Skeletal muscle tissue (tissue), 4 donors: Measurements from ENCODE around the gene PHLDB1. TPM values are rescaled to one million over a fixed set of nuclear protein-coding genes. Genes with fewer than 3 reads are reported as not detected.
"Not testable (repeated sequence)": the region's sequence is repeated elsewhere in the genome, so short reads cannot be mapped to it uniquely, and the experiment has no call there.

Experiments
- H3K27ac ChIP-seq: one replicate; pipeline ENCODE4 v1.7.0; 2013; ENCODE audit warnings: mild to moderate bottlenecking, low read depth, low read length, inconsistent platforms
- H3K27me3 ChIP-seq, 3 donors: one replicate each; pipeline ENCODE4 v1.7.0; 2013; ENCODE audit warnings: low read length in 3 of 3; ENCODE audit not compliant: control insufficient read depth in 3 of 3, insufficient read depth in 3 of 3
- H3K36me3 ChIP-seq, 3 donors: one replicate each; pipeline ENCODE4 v1.7.0; 2013; ENCODE audit warnings: low read length in 3 of 3; ENCODE audit not compliant: control insufficient read depth in 3 of 3, insufficient read depth in 3 of 3
- H3K4me1 ChIP-seq, 3 donors: one replicate each; pipeline ENCODE4 v1.7.0; 2013; ENCODE audit warnings: low read length in 3 of 3, mild to moderate bottlenecking in 3 of 3; ENCODE audit not compliant: control insufficient read depth in 3 of 3, insufficient read depth in 3 of 3
- H3K4me3 ChIP-seq, 3 donors: one replicate each; pipeline ENCODE4 v1.7.0; 2013; ENCODE audit warnings: low read length in 3 of 3
- H3K9ac ChIP-seq, 3 donors: one replicate each; pipeline ENCODE4 v1.7.0; 2013; ENCODE audit warnings: low read length in 3 of 3, mild to moderate bottlenecking in 3 of 3, moderate library complexity in 2 of 3, low read depth in 1 of 3
- H3K9me3 ChIP-seq, 3 donors: one replicate each; pipeline ENCODE4 v1.7.0; 2013; ENCODE audit warnings: low read length in 3 of 3; ENCODE audit not compliant: control insufficient read depth in 3 of 3
- total RNA-seq: library from RNA; depleted of rRNA; stranded (reverse); fragments of >200 nt; gene quantifications from one replicate; pipeline ENCODE4 v1.2.3, GENCODE V29; 2014
- donor health status: Osteomylitis.

Gene PHLDB1
- total RNA-seq, 1 donor from 2014 or later: 54.8 TPM

GRCh38 chr11:118678908-118679307, 71.5 kb downstream of the PHLDB1 start:
- not testable (repeated sequence) for H3K27me3 ChIP-seq, H3K27ac ChIP-seq, H3K36me3 ChIP-seq, H3K4me1 ChIP-seq, H3K4me3 ChIP-seq, H3K9ac ChIP-seq, H3K9me3 ChIP-seq

GRCh38 chr11:118679483-118679882, 72.1 kb downstream of the PHLDB1 start, which contains the start of gene TREH:
Gene TREH, minus strand, starts transcription at chr11:118679650. Its CDS starts 23 bp downstream, at chr11:118679627.
- H3K9ac ChIP-seq: no peak within 1 kb of the TSS
- H3K36me3 ChIP-seq: no peaks in the 10 kb centered on the region
- no peaks in the 10 kb centered on the region for H3K9me3 ChIP-seq

GRCh38 chr11:118682372-118682771, 75.0 kb downstream of the PHLDB1 start:
- Histone ChIP-seq H3K27ac (no peak overlapping the region), H3K36me3 (no peaks in the 10 kb centered on the region), H3K4me3 (no peak overlapping the region), H3K9me3 (no peaks in the 10 kb centered on the region), H3K9ac (no peak overlapping the region), H3K27me3 (no peaks in the 10 kb centered on the region), H3K4me1 (peaks cover 0 to 3% (median 0%) of the 10 kb centered on the region in 3 donors)

More at GRCh38 chr11:118679483-118679882, 72.1 kb downstream of the PHLDB1 start, which contains the start of gene TREH:
- H3K4me1 ChIP-seq: peaks cover 0 to 3% (median 0%) of the 10 kb centered on the region in 3 donors
- H3K27me3 ChIP-seq: no peaks in the 10 kb centered on the region
- H3K27ac ChIP-seq: no peak within 1 kb of the TSS
- no peak within 1 kb of the TSS for H3K4me3 ChIP-seq

GRCh38 chr11:118682939-118683338, 75.5 kb downstream of the PHLDB1 start:
- H3K9me3 ChIP-seq, H3K27me3 ChIP-seq, H3K4me3 ChIP-seq, H3K27ac ChIP-seq, H3K9ac ChIP-seq, H3K36me3 ChIP-seq, H3K4me1 ChIP-seq: not testable (repeated sequence)

GRCh38 chr11:118684187-118684586, 76.8 kb downstream of the PHLDB1 start:
- H3K27me3 ChIP-seq: no peaks in the 10 kb centered on the region
- H3K36me3 ChIP-seq: no peaks in the 10 kb centered on the region
- H3K4me3 ChIP-seq: no peak overlapping the region
- no peak overlapping the region for H3K9ac ChIP-seq
- no peaks in the 10 kb centered on the region for H3K9me3 ChIP-seq
- no peak overlapping the region for H3K27ac ChIP-seq
- peaks cover 0 to 1% (median 0%) of the 10 kb centered on the region in 3 donors for H3K4me1 ChIP-seq

GRCh38 chr11:118687906-118688305, 80.5 kb downstream of the PHLDB1 start:
- no peaks in the 10 kb centered on the region for H3K36me3 ChIP-seq
- H3K9me3 ChIP-seq: no peaks in the 10 kb centered on the region
- no peak overlapping the region for H3K27ac ChIP-seq
- H3K4me3 ChIP-seq: no peak overlapping the region
- H3K4me1 ChIP-seq: peaks cover 5 to 16% (median 8%) of the 10 kb centered on the region in 3 donors
- H3K27me3 ChIP-seq: no peaks in the 10 kb centered on the region
- no peak overlapping the region for H3K9ac ChIP-seq

GRCh38 chr11:118688339-118688738, 80.9 kb downstream of the PHLDB1 start:
- H3K4me1 ChIP-seq: peaks cover 5 to 16% (median 8%) of the 10 kb centered on the region in 3 donors
- not testable (repeated sequence) for H3K9ac ChIP-seq, H3K4me3 ChIP-seq, H3K36me3 ChIP-seq, H3K27me3 ChIP-seq, H3K27ac ChIP-seq, H3K9me3 ChIP-seq

GRCh38 chr11:118688851-118689502, 81.6 kb downstream of the PHLDB1 start:
- Histone ChIP-seq H3K36me3 (no peaks in the 10 kb centered on the region), H3K4me3 (peak overlapping the region in 2 of 3 donors; percentile 22 to 62), H3K9ac (peak overlapping the region in 2 of 3 donors; percentile 53 to 66)

GRCh38 chr11:118689503-118689851, 82.1 kb downstream of the PHLDB1 start:
- no peak overlapping the region for H3K27ac ChIP-seq
- peak overlapping the region in 2 of 3 donors; percentile 53 to 66 for H3K9ac ChIP-seq
- no peaks in the 10 kb centered on the region for H3K9me3 ChIP-seq
- no peaks in the 10 kb centered on the region for H3K36me3 ChIP-seq
- no peaks in the 10 kb centered on the region for H3K27me3 ChIP-seq
- peak overlapping the region in 2 of 3 donors; percentile 22 to 73 for H3K4me3 ChIP-seq
- peaks cover 5 to 16% (median 8%) of the 10 kb centered on the region in 3 donors for H3K4me1 ChIP-seq

More at GRCh38 chr11:118688851-118689502, 81.6 kb downstream of the PHLDB1 start:
- H3K27ac ChIP-seq: no peak overlapping the region
- H3K27me3 ChIP-seq: no peaks in the 10 kb centered on the region
- no peaks in the 10 kb centered on the region for H3K9me3 ChIP-seq
- H3K4me1 ChIP-seq: peaks cover 5 to 16% (median 8%) of the 10 kb centered on the region in 3 donors

- Histone ChIP-seq H3K27ac (peak overlapping the region; percentile 65), H3K4me1 (peaks cover 5 to 16% (median 8%) of the 10 kb centered on the region in 3 donors), H3K4me3 (peak overlapping the region; percentile 73 to 83 (median 75)), H3K36me3 (no peaks in the 10 kb centered on the region), H3K27me3 (no peaks in the 10 kb centered on the region), H3K9ac (peak overlapping the region; percentile 72 to 78 (median 77)), H3K9me3 (no peaks in the 10 kb centered on the region)
Measured at GRCh38 chr11:118689852-118690552, 82.6 kb downstream of the PHLDB1 start.
